ENCODE measurements around the gene HOXA13.

The HOXA13 gene

DNA sequence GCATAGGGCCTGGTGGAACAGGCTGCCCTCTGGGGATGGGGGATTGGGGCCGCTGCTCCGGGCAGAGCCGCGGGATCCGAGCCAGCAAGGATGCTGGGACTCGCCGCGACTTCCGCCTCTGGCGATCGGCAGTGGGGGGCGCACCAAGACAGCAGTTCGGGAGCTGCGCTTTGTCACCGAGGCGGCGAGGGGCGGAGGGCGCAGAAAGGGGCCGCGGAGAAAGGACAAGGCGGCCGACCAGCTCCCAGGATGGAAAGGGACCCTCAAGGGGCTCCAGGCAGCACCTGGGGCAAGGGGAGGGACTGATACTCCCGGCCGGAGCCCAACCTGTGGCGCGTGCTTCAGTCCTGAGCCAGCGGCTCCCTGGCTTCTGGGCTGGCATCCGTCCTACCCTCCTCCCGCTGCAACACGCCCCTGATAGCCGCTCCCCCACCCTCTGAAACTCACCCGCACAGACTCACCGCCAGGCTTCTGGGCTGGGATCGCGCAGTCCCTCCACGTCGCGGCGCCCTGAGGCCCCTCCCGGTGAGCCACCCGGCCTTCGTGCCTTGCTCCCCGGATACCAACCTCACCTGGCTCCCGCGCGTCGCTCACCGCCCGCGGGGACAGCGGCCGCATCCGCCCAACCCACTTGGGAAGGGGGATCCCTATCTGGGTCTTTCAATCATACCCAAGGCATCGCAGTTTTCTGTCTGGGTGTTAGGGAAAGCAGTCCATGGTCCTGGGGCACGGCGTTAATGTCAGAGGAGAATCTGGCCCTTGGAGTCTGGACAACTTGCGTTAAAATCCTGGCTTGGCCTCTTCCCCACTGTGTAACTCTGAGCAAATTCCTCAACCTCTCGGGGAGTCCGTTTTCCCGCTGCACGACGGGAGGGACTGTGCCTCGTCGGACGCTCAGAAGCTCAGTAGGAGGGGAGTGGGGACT, 35.8 kb upstream of the HOXA13 start:
- no peak for DNase-seq

GRCh38 chr7:27229448-27229847, 29.6 kb upstream of the HOXA13 start:
- no peak for DNase-seq

GRCh38 chr7:27224983-27225934, 25.4 kb upstream of the HOXA13 start:
- DNase-seq, result no peak

- DNase-seq, result no peak
Measured at GRCh38 chr7:27223941-27224575, 24.2 kb upstream of the HOXA13 start.

GRCh38 chr7:27221201-27221797, 21.4 kb upstream of the HOXA13 start:
- peak; percentile 38 for DNase-seq

- DNase-seq, result no peak
Measured at GRCh38 chr7:27220440-27220955, 20.6 kb upstream of the HOXA13 start.

DNA sequence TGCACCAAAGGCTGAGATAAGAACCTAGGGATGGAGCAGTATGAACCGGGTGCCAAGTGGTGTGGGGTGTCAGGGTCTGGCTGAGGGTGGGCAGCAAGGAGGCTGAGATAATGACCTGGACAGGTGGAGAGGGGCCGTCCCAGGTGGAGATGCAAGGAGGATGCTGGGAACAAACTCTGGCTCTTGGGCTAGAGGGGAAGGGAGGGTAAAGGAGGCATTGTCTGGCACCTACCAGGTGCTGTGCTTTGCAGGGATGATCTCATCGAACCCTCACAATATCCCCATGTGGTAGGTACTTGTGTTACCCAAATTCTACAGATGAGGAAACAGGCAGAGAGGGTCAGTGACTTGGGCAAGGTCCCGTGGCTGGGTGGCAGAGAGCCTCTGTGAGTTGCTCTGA, 19.9 kb upstream of the HOXA13 start:
- no peak for DNase-seq

- no peak for DNase-seq
Measured at GRCh38 chr7:27217951-27218350, 18.1 kb upstream of the HOXA13 start.

DNA sequence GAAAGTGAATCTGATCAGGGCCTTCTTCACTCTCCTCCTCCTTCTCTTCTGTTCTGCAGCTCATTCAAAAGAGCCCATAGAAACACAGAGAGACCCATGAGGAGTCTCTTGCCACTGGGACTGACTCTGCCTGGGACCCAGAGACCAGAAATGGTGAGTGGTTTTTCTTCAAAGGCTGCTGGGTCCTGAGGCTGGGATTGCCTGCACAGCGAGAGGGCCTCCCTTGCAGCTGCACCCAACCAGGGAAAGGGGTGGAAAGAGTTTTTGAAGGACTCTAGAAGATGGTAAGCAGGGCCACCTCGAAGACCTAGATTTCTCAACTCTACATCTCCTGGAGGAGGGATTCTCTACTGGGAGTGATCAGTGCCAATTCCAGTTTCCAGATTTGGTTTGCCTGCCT, 15.5 kb upstream of the HOXA13 start:
- DNase-seq, result no peak

DNA sequence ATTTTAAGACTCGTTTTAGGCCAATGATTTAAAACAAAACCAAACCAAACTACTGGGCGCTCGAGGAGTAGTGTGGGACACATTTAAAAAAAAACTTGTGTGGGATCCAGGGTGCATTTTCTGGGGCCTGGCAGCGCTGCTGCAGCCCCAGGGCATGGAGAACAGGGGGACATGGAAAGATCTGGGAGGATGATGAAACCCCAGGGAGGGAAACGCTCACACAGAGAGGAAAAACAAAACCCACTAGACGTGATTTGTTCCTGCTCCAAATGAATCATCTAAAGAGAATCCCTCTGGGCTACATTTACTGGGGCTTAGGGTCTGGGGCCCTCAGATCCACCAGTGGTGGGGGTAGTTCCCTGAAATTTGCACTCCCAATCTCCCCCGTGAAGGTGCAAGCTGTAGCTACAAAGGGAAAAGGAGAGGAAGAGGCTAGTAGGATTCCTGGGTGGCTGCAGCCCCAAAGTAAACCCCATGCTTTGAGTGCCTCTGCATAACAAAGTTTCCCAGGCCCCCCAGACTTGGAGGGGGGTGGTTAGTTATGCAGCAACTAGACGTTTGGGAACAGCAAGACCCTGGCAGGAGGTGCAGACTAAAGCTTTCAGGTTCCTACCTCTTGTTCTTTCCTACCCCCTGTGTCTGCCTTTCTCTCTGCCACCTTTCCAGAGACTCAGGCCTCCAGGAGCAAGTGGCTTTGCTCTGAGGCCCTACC, 14.5 kb upstream of the HOXA13 start:
- no peak for DNase-seq

DNA sequence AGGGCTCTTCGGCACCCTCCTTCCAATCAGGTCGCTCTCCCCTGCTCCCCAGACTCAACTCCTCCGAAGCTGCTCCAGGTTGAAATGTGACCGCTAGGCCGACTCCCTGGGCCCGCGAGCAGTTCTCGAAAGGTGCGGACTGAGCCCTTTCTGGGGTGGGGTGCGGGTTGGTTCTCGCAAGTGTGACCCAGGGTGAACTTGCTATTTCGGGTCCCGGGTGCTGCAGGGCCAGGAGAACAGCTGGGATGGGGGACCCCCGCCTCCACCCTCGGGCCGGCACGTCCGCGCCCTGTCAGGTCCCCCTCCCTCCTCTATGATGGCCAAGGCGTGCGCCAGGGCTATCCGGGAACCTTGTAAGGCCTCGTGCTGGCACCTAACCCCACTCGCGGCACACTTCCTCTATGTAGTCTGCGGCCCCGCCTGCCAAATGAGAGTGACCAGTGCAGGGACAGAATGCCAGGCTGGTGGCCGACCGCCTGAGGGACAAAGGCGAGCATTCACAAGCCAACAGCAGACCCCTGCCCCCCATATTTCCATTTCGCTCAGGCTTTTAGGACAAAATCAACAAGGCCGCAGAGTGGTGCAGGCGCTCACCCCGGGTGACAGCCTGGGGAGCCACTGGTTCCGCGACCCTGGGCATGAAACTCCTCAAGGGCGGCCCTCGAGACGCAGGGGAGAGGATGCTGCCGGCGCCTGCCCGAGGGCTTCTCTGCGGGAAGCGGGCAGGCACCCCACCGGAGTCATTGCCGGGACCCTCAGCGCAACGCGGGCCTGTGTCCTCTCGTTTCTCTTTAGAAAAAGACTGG, 13.7 kb upstream of the HOXA13 start:
- DNase-seq, result no peak

- DNase-seq, result no peak
Measured at GRCh38 chr7:27212497-27213432, 12.9 kb upstream of the HOXA13 start.

DNA sequence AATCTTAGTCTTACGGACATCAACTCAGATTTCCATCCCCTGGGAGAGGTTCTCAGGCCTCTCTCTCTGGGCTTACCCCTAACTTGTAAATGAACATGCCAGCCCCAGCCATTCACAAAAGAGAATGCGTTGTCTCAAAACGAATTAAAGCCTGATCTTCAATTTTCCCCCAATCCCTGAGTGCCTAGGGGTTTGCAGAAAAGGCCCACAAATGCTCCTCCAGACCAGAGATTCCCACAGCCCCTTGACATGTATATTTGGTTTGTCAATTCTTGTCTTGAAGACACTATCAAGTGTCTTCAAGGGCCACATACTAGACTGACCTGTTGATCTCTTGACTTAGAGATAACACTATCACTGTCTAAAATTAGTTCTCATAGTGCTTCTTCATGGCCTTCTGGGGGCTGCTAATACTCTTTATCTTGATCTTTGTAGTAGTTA, 11.9 kb upstream of the HOXA13 start:
- DNase-seq, result no peak

DNA sequence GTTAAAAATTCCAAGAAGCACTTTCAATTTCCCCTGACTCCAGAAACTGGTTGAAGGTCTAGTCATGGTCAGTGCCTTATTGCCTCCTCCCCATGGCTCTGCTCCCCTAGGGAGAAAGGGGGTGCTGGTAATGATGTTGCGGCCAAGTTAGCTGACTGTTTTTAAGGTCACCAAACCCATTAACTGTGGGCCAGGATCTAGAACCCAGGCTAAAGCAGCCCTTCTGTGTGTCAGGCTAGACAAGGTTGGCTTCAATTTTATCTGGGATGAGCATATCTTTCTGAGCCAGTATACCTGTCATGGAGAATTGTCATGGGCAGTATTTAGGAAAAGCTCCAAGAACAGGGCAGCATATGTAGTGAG, 11.2 kb upstream of the HOXA13 start:
- DNase-seq, result no peak

DNA sequence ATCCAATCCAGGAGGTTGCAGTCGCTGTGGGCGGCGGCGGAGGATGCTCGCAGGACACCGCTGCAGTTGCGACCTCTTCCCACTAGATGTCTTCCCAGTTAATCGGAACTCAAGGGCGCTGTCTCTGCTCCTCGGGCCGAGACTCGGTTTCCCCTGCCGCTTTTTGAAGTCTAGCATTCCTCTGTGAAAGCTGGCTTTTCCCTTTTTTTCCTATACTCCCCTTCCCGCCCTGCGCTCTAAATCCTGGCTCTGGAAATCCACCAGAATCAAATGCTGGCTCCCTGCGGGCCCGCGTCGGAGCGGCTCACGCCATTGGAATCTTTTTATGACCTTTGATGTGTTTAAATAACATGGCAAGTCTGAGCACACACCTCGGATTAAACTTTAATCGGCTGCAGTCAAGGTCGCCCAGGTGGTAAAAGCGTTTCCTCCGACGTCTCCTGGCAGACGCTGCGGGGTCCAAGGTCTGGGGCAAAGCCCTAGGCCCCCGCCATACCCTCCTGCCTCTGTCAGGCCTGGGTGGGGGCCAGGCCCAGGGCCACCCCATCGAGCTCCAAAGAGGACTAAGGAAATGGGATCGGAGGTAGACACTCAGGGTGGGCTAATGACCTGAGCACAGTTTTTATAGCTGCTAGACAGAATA, 10.7 kb upstream of the HOXA13 start:
- peak; percentile 39 for DNase-seq

- DNase-seq, result no peak
Measured at GRCh38 chr7:27209933-27210440, 10.1 kb upstream of the HOXA13 start.

GRCh38 chr7:27208998-27209397, 9.1 kb upstream of the HOXA13 start:
- DNase-seq, result no peak

DNA sequence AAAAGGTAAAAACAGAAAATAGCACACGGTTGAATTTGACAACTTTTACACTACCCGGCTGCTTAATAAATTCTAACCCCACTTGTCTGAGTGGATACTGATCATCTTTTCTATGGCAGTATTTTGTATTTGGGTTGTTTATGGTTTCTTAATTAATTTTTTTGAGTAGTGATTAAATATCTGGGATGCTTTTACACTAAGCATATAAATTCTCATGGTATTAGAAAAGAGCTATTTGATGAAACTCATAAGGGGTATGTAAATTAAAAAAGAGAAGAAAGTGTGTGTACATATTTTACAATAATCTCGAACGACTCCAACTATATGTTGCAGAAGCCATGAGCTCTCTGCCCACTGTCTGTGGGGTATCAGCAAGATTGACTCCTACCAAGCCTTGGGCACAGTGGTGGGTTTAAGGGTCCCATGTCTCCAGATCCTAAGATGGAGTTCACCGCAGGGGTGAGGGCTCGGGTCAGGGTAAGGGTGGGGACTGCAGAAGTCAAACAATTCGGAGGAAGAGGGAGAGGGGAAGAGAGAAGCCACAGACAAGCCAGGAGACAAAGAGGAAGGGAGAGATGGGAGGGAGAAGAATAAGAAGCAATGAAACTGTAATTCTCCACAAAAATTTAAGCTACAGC, 7.6 kb upstream of the HOXA13 start:
- no peak for DNase-seq

Measured in activated CD4-positive, alpha-beta T cell treated with anti-CD3 and anti-CD28 coated beads, Interleukin-2, amount 50 U/mL, for 16 hours (primary cell).